GM12891 (cell line): ENCODE measurements around the gene CTNNA3.

ENCODE experiments used
- DNase-seq: peaks from one replicate; pipeline ENCODE4 v3.0.0; 2011; ENCODE audit warnings: low spot score; ENCODE audit not compliant: insufficient read length
- FAIRE-seq: peaks from 2 replicates; lab custom pipeline; 2011; peaks lifted over from hg19 to GRCh38; lab: Jason Lieb, UNC
- PAX5 ChIP-seq: IDR thresholded peaks from 2 replicates; pipeline ENCODE4 v1.6.1; 2011; ENCODE audit warnings: low read length, moderate library complexity, mild to moderate bottlenecking; ENCODE audit not compliant: insufficient read depth, severe bottlenecking
- POLR2A ChIP-seq: IDR thresholded peaks from 2 replicates; pipeline ENCODE4 v1.6.1; 2011; ENCODE audit warnings: low read depth, low read length, control low read depth
- POLR2AphosphoS5 ChIP-seq: IDR thresholded peaks from 2 replicates; pipeline ENCODE4 v1.6.1; 2011; ENCODE audit warnings: low read depth, low read length, control low read depth
- POU2F2 ChIP-seq: IDR thresholded peaks from 2 replicates; pipeline ENCODE4 v1.6.1; 2011; ENCODE audit warnings: low read depth, mild to moderate bottlenecking, control low read depth, low read length, moderate library complexity
- SPI1 ChIP-seq: IDR thresholded peaks from 2 replicates; pipeline ENCODE4 v1.6.1; 2011; ENCODE audit warnings: low read depth, low read length, control low read depth
- TAF1 ChIP-seq: IDR thresholded peaks from 2 replicates; pipeline ENCODE4 v1.6.1; 2011; ENCODE audit warnings: low read depth, low read length, control low read depth

The CTNNA3 gene

DNA sequence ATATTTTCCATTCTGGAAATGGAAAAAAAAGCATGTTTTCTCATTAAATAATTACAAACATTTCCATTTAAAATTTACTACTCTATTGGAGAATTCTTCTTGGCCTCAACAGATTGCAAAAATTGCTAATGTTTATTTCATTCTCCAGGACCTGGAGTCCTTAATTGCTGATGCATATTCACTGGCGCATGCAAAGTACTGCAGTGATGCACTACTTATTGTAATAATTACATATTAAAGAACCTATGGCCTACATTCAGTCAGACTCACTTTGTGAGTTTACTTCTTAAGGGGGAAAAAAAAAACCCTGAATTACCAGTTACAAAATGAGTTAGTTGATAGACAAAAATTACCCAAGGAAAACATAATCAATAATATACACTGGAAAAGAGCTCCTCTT, 1161.1 kb downstream of the CTNNA3 start:
- DNase-seq (no peak), FAIRE-seq (no peak)
- no peak for TF ChIP-seq TAF1
- no peak for TF ChIP-seq POLR2AphosphoS5
- TF ChIP-seq PAX5, result no peak
- TF ChIP-seq POU2F2, result no peak
- TF ChIP-seq SPI1, result no peak
- no peak for TF ChIP-seq POLR2A

DNA sequence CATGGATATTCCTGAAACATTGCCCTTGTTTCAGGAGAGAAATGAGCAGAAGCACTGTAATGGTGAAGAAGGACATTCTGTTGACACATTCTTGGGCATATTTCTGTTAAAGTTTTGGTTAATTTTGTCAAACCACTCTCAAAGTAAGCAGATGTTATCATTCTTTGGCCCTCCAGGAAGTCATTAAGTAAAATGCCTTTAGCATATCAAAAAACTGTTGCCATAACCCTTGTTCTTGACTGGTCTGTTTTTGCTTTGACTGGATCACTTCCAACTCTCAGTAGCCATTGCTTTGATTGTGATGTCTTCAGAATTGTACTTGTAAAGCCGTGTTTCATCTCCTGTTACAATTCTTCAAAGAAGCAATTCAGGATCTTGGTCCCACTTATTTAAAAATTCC, 1174.5 kb downstream of the CTNNA3 start:
- FAIRE-seq (no peak), DNase-seq (no peak)
- TF ChIP-seq SPI1 (no peak), POLR2A (no peak), TAF1 (no peak), POLR2AphosphoS5 (no peak), POU2F2 (no peak), PAX5 (no peak)

DNA sequence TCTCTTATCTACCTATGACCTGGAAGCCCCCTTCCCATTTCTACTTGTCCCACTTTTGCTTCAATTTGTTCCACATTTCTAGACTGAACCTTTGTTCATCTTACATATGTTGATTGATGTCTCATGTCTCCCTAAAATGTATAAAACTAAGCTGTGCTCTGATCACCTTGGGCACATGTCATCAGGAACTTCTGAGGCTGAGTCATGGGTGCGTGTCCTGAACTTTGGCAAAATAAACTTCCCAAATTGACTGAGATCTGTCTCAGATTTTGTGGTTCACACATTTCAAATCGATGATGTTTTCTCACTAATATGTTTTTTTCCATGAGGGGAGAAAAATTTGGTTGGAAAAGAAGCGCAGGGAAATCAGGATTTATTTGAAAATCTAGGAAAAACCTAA, 1176.4 kb downstream of the CTNNA3 start:
- no peak for TF ChIP-seq PAX5
- no peak for TF ChIP-seq POU2F2
- no peak for TF ChIP-seq TAF1
- TF ChIP-seq POLR2A, result no peak
- TF ChIP-seq POLR2AphosphoS5, result no peak
- no peak for TF ChIP-seq SPI1
- no peak for DNase-seq
- no peak for FAIRE-seq

DNA sequence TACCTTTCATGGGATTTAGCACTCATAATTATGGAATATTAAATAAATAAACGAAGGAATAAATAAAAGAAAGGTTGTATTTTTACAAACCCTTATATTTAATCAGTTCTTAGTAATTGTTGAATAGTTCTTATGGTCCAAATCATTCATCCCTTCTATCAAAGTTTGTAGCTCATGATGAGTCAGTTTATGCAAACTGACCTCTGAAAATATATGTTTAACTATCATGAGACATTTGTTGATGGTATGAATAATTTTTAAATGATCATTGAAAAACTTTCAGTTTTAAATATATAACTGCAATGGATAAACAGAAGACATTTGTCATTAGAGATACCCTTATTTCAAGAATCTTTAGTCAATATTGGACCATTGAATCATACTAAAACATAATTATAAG, 1181.3 kb downstream of the CTNNA3 start:
- DNase-seq (no peak), FAIRE-seq (no peak)
- TF ChIP-seq POLR2A (no peak), PAX5 (no peak), POU2F2 (no peak), POLR2AphosphoS5 (no peak)

DNA sequence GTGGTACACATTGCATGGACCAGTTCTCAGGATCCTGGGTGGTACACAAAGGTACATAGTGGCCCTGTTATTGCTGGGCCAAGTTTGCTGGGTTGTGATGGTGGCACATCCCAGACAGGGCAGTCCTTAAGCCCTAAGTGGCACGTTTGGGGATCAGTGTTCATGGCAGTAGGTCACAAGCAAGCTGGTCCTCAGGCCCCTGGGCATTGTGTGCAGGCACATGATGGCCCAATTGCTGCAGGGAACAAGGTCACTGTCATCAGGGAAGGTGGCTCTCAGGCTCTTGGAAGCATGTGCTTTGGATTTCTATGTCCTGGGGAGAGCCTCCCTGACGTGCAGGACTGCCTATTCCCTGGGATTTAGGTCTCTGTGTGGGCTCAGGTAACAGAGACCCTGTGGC, 1182.5 kb downstream of the CTNNA3 start:
- FAIRE-seq, result no peak
- DNase-seq, result no peak
- TF ChIP-seq TAF1 (no peak), SPI1 (no peak), PAX5 (no peak), POLR2AphosphoS5 (no peak), POLR2A (no peak), POU2F2 (no peak)

DNA sequence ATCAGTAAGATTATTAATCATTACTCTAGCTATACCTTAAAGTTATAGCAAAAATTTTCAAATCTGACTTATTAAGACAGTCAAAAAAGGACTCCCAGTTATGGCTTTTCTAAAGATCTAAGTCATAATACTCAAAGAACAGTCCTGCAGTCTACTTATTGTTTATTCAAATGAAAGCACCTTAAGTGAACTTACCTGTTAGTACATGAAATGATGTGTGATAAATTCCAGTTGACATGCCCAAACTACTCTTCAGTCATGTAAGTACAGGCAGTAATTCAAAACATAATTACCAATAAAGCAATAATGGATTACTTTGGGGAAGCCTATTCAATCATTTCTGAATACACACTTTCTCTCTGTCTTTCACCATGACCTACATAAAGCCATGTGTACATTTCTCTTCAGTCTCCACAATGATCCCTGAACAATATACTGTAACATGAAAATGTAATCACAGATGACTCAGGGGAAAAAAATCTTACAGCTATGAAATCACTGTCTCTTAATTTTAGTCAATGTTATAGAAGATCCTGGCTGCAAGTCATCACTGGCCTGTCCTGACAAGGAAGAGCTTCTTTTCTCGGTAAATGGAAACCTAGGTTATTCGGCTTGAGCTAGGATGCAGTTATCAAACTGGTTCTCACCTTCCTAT, 1190.9 kb downstream of the CTNNA3 start:
- TF ChIP-seq PAX5, result no peak
- no peak for TF ChIP-seq SPI1
- TF ChIP-seq POLR2A, result no peak
- TF ChIP-seq POU2F2, result no peak
- no peak for TF ChIP-seq TAF1
- TF ChIP-seq POLR2AphosphoS5, result no peak
- FAIRE-seq (no peak), DNase-seq (no peak)

DNA sequence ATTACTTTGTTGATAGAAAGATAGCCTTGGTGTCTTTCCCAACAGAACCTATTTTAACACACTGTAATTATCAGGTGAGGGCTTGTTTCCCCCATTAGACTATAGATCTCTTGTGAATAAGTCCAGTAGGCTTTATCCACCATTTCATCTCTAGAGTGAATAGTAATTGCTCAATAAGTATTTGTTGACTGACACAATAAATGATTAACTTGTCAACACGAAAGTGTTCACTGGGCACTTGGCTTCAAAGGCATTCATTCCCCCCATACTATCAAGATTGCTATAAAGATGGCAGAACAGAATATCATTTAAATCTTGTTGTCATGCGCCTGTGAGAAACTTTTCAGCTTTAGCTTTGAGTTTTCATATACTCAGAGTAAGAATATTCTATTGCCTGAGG, 1194.6 kb downstream of the CTNNA3 start:
- TF ChIP-seq POU2F2, result no peak
- TF ChIP-seq POLR2A, result no peak
- no peak for TF ChIP-seq POLR2AphosphoS5
- TF ChIP-seq TAF1, result no peak
- no peak for TF ChIP-seq PAX5
- TF ChIP-seq SPI1, result no peak
- no peak for DNase-seq
- FAIRE-seq, result no peak

DNA sequence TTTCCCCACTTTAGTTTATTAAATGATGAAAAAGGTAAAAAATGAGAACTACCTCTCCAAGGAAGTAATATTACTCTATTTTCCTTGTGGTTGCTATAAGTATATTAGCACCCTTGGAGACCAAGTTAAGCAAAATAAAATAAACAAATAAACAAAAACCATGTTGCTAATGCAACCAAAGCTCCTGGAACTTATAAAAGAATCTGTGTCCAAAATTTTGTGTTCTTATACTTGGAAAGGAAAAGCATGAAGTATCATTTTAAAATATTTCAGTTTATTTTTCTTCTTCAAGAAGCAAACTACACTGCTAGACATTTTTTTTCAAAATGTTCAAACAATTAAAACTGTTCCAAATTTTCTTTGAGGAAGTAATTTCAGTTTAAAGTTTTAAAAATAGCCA, 1212.0 kb downstream of the CTNNA3 start:
- TF ChIP-seq POU2F2 (no peak), POLR2A (no peak), PAX5 (no peak), SPI1 (no peak), TAF1 (no peak), POLR2AphosphoS5 (no peak)
- no peak for FAIRE-seq

DNA sequence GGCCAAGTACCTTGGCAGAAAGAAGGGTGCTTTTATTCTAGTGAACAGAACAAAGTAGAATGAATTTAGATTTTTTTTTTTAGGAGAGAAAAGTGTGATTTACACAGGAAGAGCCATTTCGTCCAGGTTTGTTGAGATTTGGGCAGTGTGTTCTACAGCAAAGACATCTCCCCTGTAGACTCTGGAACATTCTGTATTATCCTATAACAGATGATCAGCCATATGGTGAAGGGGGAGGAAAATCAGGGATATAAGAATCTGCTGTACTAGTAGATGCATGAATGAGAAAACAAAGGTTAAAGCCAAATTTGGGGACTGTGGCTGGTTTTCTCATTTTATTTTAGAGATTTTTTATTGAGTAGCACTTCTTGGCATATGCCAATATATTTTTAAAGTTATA, 1223.8 kb downstream of the CTNNA3 start:
- TF ChIP-seq POU2F2, result no peak
- TF ChIP-seq TAF1, result no peak
- no peak for TF ChIP-seq POLR2AphosphoS5
- no peak for TF ChIP-seq SPI1
- TF ChIP-seq PAX5, result no peak
- TF ChIP-seq POLR2A, result no peak
- FAIRE-seq (no peak), DNase-seq (no peak)

More for the DNA sequence above, 1212.0 kb downstream of the CTNNA3 start:
- DNase-seq, result no peak

DNA sequence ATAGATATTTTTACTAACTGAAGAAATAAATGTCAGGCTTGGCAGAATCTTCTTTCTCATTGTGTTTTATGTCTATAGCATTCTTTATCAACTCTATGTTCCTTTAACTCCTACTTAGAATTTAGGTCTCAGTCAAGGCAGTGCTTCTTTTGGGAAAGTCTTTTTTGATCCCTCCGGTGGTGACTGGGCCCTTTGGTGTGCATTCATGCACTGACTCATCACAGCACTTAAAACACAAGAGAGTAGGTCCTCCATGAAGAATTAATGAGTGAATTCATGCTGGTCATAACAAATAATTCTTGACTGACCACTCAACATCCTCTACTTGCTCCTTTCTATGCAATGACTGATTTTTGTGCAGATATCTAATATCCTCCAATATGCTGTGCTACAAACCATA, 1229.0 kb downstream of the CTNNA3 start:
- DNase-seq (no peak), FAIRE-seq (no peak)
- TF ChIP-seq SPI1 (no peak), PAX5 (no peak), POU2F2 (no peak), POLR2AphosphoS5 (no peak), POLR2A (no peak), TAF1 (no peak)
